Activated B cell treated with CpG ODN at 0.5 μM for 24 hours (primary cell): ENCODE measurements around the gene WNT4. TPM values are rescaled to one million over a fixed set of nuclear protein-coding genes. Genes with fewer than 3 reads are reported as not detected.
A peak's percentile ranks its signal among the peaks of the same experiment; 100 is the strongest.

Experiments
- ATAC-seq: fragments of 200-7000 bp; cut with Tn5 transposase; one replicate; pipeline ENCODE4 v1.10.0; 2021; ENCODE audit warnings: low read depth, mild to moderate bottlenecking, moderate library complexity
- CTCF ChIA-PET: fragments of 350-600 bp; sonication (Branson Sonifier 250); formaldehyde crosslinking; loops from one replicate; lab custom pipeline; 2021; ENCODE audit warnings: antibody characterized with exemption; lab: Charles Lee
- POLR2A ChIA-PET: fragments of 350-600 bp; sonication (Branson Sonifier 250); formaldehyde crosslinking; loops from one replicate; lab custom pipeline; 2021; ENCODE audit warnings: antibody characterized with exemption; lab: Charles Lee
- DNase-seq: peaks from one replicate; pipeline ENCODE4 v3.0.0; 2022
- H3K27ac Mint-ChIP-seq: one replicate; pipeline ENCODE4 v1.8.0; 2020; ENCODE audit warnings: mixed read lengths
- H3K27me3 Mint-ChIP-seq: one replicate; pipeline ENCODE4 v1.8.0; 2021; ENCODE audit warnings: mixed read lengths
- H3K36me3 Mint-ChIP-seq: one replicate; pipeline ENCODE4 v1.8.0; 2021; ENCODE audit warnings: low read depth, mixed read lengths
- H3K4me1 Mint-ChIP-seq: one replicate; pipeline ENCODE4 v1.8.0; 2021; ENCODE audit warnings: mixed read lengths
- H3K4me3 Mint-ChIP-seq: one replicate; pipeline ENCODE4 v1.8.0; 2020; ENCODE audit warnings: mild to moderate bottlenecking, mixed read lengths
- H3K9me3 Mint-ChIP-seq: one replicate; pipeline ENCODE4 v1.8.0; 2020; ENCODE audit warnings: mixed read lengths
- CTCF ChIP-seq: fragments of 200-600 bp; IDR thresholded peaks from one replicate; pipeline ENCODE4 v1.8.0; 2022; ENCODE audit warnings: antibody characterized with exemption, mild to moderate bottlenecking
- intact Hi-C: fragments of 100-400 bp; cut with micrococcal nuclease; formaldehyde crosslinking; loops from one replicate; pipeline ENCODE4 v1.15.1; 2024
- total RNA-seq: library from RNA; stranded (reverse); gene quantifications from 2 replicates; pipeline ENCODE4 v1.2.3, GENCODE V29; 2022

WNT4 gene
- total RNA-seq, 1 donor from 2014 or later, result 7.9 TPM

GRCh38 chr1:22142315-22143064 is 407 bp downstream of the WNT4 start:
- Mint-ChIP-seq H3K36me3 (no peaks in the 10 kb centered on the region), H3K27me3 (peaks cover 38% of the 10 kb centered on the region), H3K4me3 (peak overlapping the region; percentile 80), H3K9me3 (no peaks in the 10 kb centered on the region), H3K4me1 (peaks cover 21% of the 10 kb centered on the region), H3K27ac (no peak overlapping the region)
- ATAC-seq (peak; percentile 39), DNase-seq (peak; percentile 38)
- CTCF ChIA-PET, result interaction anchor here (1.0 kb wide), 1 partner anchor 12 kb away, joined by 3 read pairs; no protein-coding TSS in a partner anchor
- POLR2A ChIA-PET, result interaction anchor here (0.7 to 1.2 kb wide), 2 partner anchors 34 to 118 kb away, joined by 3 to 5 read pairs; no protein-coding TSS in a partner anchor
- intact Hi-C loops, result loop anchor here (2.0 kb wide), 1 partner anchor 34 kb away; no protein-coding TSS in a partner anchor
- no peak for TF ChIP-seq CTCF

GRCh38 chr1:22141554-22142314 is 1.2 kb downstream of the WNT4 start:
- peaks cover 22% of the 10 kb centered on the region for H3K4me1 Mint-ChIP-seq
- DNase-seq (no peak), ATAC-seq (no peak)
- TF ChIP-seq CTCF, result no peak
- POLR2A ChIA-PET, result interaction anchor here (0.7 to 1.2 kb wide), 2 partner anchors 34 to 118 kb away, joined by 3 to 5 read pairs; no protein-coding TSS in a partner anchor
- no peak overlapping the region for H3K27ac Mint-ChIP-seq
- peak overlapping the region; percentile 80 for H3K4me3 Mint-ChIP-seq
- intact Hi-C loops, result loop anchor here (2.0 kb wide), 1 partner anchor 35 kb away; no protein-coding TSS in a partner anchor
- H3K9me3 Mint-ChIP-seq, result no peaks in the 10 kb centered on the region
- CTCF ChIA-PET, result interaction anchor here (0.7 to 1.0 kb wide), 2 partner anchors 11 to 49 kb away, joined by 3 read pairs; no protein-coding TSS in a partner anchor
- peaks cover 34% of the 10 kb centered on the region for H3K27me3 Mint-ChIP-seq
- no peaks in the 10 kb centered on the region for H3K36me3 Mint-ChIP-seq

GRCh38 chr1:22140694-22141093 is 2.2 kb downstream of the WNT4 start:
- ATAC-seq (no peak), DNase-seq (no peak)
- H3K4me1 Mint-ChIP-seq, result peaks cover 22% of the 10 kb centered on the region
- no peak overlapping the region for H3K27ac Mint-ChIP-seq
- peaks cover 29% of the 10 kb centered on the region for H3K27me3 Mint-ChIP-seq
- ChIA-PET POLR2A (no interaction called here), CTCF (interaction anchor here (0.9 kb wide), 1 partner anchor 134 kb away, joined by 4 read pairs; no protein-coding TSS in a partner anchor)
- no peaks in the 10 kb centered on the region for H3K36me3 Mint-ChIP-seq
- no peaks in the 10 kb centered on the region for H3K9me3 Mint-ChIP-seq
- intact Hi-C loops, result no loop called here
- no peak for TF ChIP-seq CTCF
- no peak overlapping the region for H3K4me3 Mint-ChIP-seq

GRCh38 chr1:22139817-22140216 is 3.1 kb downstream of the WNT4 start:
- Mint-ChIP-seq H3K36me3 (no peaks in the 10 kb centered on the region), H3K27me3 (peaks cover 21% of the 10 kb centered on the region), H3K9me3 (no peaks in the 10 kb centered on the region), H3K4me1 (peaks cover 22% of the 10 kb centered on the region), H3K27ac (no peak overlapping the region), H3K4me3 (no peak overlapping the region)
- ATAC-seq (no peak), DNase-seq (no peak)
- POLR2A ChIA-PET, result no interaction called here
- intact Hi-C loops, result no loop called here
- no peak for TF ChIP-seq CTCF
- CTCF ChIA-PET, result interaction anchor here (0.9 kb wide), 1 partner anchor 135 kb away, joined by 4 read pairs; no protein-coding TSS in a partner anchor
